Parathyroid adenoma (tissue), 2 donors: ENCODE data around the gene FMNL2.

ENCODE experiments used
- H2AFZ ChIP-seq: fragments of 300-600 bp; sonication (generic); one replicate; pipeline ENCODE4 v1.7.0; 2017; ENCODE audit warnings: antibody characterized with exemption, mild to moderate bottlenecking
- H3K27ac ChIP-seq: fragments of 300-600 bp; sonication (generic); one replicate; pipeline ENCODE4 v1.7.0; 2017
- H3K27me3 ChIP-seq: fragments of 300-600 bp; sonication (generic); one replicate; pipeline ENCODE4 v1.7.0; 2017; ENCODE audit warnings: low read length; ENCODE audit not compliant: control insufficient read depth, insufficient read depth
- H3K36me3 ChIP-seq: fragments of 300-600 bp; sonication (generic); one replicate; pipeline ENCODE4 v1.7.0; 2017; ENCODE audit warnings: low read length; ENCODE audit not compliant: control insufficient read depth, insufficient read depth
- H3K4me1 ChIP-seq: fragments of 300-600 bp; sonication (generic); one replicate; pipeline ENCODE4 v1.7.0; 2017; ENCODE audit warnings: control low read depth
- H3K4me2 ChIP-seq: fragments of 300-600 bp; sonication (generic); one replicate; pipeline ENCODE4 v1.7.0; 2017; ENCODE audit warnings: low read length
- H3K4me3 ChIP-seq: fragments of 300-600 bp; sonication (generic); one replicate; pipeline ENCODE4 v1.7.0; 2017; ENCODE audit warnings: low read depth, low read length
- H3K79me2 ChIP-seq: fragments of 300-600 bp; sonication (generic); one replicate; pipeline ENCODE4 v1.7.0; 2017; ENCODE audit warnings: control low read depth
- H3K9ac ChIP-seq: fragments of 300-600 bp; sonication (generic); one replicate; pipeline ENCODE4 v1.7.0; 2017; ENCODE audit warnings: mild to moderate bottlenecking
- H3K9me3 ChIP-seq: fragments of 300-600 bp; sonication (generic); one replicate; pipeline ENCODE4 v1.7.0; 2017; ENCODE audit warnings: low read length; ENCODE audit not compliant: control insufficient read depth
- TF ChIP-seq, protein P1 (sequence below): fragments of 300-600 bp; sonication (generic); IDR thresholded peaks from one replicate; pipeline ENCODE4 v1.7.0; 2017; ENCODE audit warnings: antibody characterized with exemption, mild to moderate bottlenecking
- donor health status: primary hyperparathyroidism.

The FMNL2 gene

DNA sequence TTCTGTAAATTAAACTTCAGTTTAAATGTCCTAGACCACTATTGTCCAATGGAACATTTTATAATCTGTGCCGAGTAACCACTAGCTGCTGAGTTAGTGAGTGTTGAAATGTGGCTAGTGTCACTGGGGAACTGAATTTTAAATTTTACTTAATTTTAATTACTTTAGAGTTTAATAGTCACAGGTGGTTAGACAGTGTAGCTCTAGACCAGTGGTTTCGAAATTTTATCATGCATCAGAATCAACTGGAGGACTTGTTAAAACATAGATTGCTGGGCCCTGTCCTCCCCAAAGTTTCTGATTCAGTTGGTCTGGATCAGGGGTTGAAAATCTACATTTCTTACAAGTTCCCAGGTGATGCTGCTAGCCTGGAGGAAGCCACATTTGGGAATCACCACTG, 110.4 kb downstream of the FMNL2 start:
- no peaks in the 10 kb centered on the region for H3K9me3 ChIP-seq
- H3K27ac ChIP-seq, result no peak overlapping the region
- H3K79me2 ChIP-seq, result peaks cover 3% of the 10 kb centered on the region
- H3K9ac ChIP-seq, result no peak overlapping the region
- peaks cover 4% of the 10 kb centered on the region for H3K4me1 ChIP-seq
- H3K36me3 ChIP-seq, result no peaks in the 10 kb centered on the region
- no peak overlapping the region for H2AFZ ChIP-seq
- H3K27me3 ChIP-seq, result no peaks in the 10 kb centered on the region
- no peak overlapping the region for H3K4me3 ChIP-seq
- H3K4me2 ChIP-seq, result no peak overlapping the region
- TF ChIP-seq, protein P1, sequence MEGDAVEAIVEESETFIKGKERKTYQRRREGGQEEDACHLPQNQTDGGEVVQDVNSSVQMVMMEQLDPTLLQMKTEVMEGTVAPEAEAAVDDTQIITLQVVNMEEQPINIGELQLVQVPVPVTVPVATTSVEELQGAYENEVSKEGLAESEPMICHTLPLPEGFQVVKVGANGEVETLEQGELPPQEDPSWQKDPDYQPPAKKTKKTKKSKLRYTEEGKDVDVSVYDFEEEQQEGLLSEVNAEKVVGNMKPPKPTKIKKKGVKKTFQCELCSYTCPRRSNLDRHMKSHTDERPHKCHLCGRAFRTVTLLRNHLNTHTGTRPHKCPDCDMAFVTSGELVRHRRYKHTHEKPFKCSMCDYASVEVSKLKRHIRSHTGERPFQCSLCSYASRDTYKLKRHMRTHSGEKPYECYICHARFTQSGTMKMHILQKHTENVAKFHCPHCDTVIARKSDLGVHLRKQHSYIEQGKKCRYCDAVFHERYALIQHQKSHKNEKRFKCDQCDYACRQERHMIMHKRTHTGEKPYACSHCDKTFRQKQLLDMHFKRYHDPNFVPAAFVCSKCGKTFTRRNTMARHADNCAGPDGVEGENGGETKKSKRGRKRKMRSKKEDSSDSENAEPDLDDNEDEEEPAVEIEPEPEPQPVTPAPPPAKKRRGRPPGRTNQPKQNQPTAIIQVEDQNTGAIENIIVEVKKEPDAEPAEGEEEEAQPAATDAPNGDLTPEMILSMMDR, result no peak

DNA sequence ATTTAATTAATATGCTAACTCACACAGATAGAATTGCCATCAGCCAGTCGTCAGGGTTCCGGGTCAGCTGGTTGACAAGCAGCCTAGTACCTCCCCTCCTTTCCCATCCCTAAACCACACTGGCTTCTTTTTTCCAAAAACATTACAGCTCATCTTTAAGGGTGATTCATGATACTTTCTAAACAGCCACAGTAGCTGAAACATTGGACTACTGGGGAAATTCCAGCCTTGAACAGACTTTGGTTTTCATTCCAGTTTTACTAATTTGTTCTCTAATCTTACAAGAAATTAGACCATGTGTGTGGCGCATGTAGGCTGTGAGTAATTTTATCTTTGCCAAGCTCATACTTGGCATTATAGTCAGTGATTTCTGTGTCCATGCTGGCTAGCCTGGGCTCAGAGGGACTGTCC, 110.8 kb downstream of the FMNL2 start:
- Histone ChIP-seq H3K4me3 (no peak overlapping the region), H3K4me1 (peaks cover 4% of the 10 kb centered on the region), H3K4me2 (no peak overlapping the region), H3K27me3 (no peaks in the 10 kb centered on the region), H3K27ac (no peak overlapping the region), H3K9me3 (no peaks in the 10 kb centered on the region), H3K36me3 (no peaks in the 10 kb centered on the region), H2AFZ (no peak overlapping the region), H3K9ac (no peak overlapping the region), H3K79me2 (peaks cover 3% of the 10 kb centered on the region)
- TF ChIP-seq, protein P1, result no peak

DNA sequence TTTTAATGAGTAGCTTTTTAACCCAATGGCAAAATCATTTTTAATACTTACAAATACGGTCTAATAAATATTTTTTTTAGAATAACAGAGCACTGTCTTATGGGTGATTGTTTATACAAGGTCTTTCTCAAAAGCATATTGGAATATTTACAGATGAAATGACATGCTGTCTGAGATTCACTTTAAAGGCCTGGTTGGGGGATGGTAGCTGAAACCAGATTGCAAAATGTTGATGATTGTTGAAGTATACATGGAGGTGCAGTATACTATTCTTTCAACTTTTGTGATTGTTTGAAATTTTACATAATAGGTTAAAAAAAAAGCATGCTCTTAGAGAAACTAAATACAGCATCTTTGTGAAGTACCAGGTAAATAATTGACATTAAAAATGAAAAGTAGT, 111.2 kb downstream of the FMNL2 start:
- Histone ChIP-seq H3K79me2 (peaks cover 3% of the 10 kb centered on the region), H3K36me3 (no peaks in the 10 kb centered on the region), H3K4me3 (no peak overlapping the region), H3K9ac (no peak overlapping the region), H2AFZ (no peak overlapping the region), H3K4me1 (peaks cover 4% of the 10 kb centered on the region), H3K9me3 (no peaks in the 10 kb centered on the region), H3K4me2 (no peak overlapping the region), H3K27ac (no peak overlapping the region), H3K27me3 (no peaks in the 10 kb centered on the region)
- TF ChIP-seq, protein P1, result no peak

DNA sequence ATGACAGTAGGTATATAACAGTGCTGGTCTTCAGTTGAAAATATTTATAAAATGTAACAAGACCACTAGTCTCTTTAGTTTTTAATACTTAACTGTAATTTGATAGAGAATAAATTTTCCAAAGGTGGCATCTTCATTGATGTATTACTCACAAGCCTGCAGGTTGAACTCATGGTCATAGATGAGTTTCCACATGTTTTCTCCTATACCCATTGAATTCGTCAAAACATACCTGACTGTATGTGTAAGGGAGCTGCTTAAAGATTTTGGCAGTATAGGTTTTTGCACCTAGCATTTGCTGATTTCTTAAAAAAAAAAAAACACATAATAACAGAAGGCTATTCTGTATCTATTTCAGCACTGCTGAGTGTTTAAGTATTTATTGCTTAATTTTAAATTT, 112.9 kb downstream of the FMNL2 start:
- Histone ChIP-seq H3K4me2 (no peak overlapping the region), H3K27ac (no peak overlapping the region), H2AFZ (no peak overlapping the region), H3K79me2 (peaks cover 3% of the 10 kb centered on the region), H3K4me3 (no peak overlapping the region), H3K9me3 (no peaks in the 10 kb centered on the region), H3K4me1 (peaks cover 4% of the 10 kb centered on the region), H3K9ac (no peak overlapping the region), H3K27me3 (no peaks in the 10 kb centered on the region), H3K36me3 (no peaks in the 10 kb centered on the region)
- TF ChIP-seq, protein P1, result no peak

DNA sequence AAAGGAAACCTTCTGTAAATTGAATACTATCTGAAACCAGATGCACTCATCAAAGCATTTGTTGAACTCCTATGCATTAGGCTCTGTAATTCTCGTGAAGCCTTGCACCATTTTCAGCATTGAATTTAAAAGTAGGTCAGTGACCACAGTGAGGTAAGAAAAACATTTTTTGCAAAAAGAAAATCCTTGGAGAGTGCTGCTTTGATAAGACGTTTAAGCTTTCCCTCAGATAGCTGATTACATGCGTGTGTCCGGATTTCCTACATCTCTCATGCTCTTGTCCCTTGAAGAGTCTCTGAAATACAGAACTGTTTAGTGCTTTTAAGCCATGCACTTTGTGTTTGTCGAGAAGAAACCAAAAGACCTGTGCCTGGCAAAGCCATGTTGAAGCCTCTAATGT, 113.6 kb downstream of the FMNL2 start:
- TF ChIP-seq, protein P1, result no peak
- no peak overlapping the region for H3K4me3 ChIP-seq
- H3K4me1 ChIP-seq, result peaks cover 4% of the 10 kb centered on the region
- H3K36me3 ChIP-seq, result no peaks in the 10 kb centered on the region
- H3K9me3 ChIP-seq, result no peaks in the 10 kb centered on the region
- H3K27ac ChIP-seq, result no peak overlapping the region
- H3K27me3 ChIP-seq, result no peaks in the 10 kb centered on the region
- no peak overlapping the region for H2AFZ ChIP-seq
- H3K4me2 ChIP-seq, result no peak overlapping the region
- H3K9ac ChIP-seq, result no peak overlapping the region
- peaks cover 1% of the 10 kb centered on the region for H3K79me2 ChIP-seq
